Stimulated activated CD8-positive, alpha-beta memory T cell treated with anti-CD3 and anti-CD28 coated beads, Interleukin-15, amount 100 ng/mL, for 48 hours (primary cell): ENCODE results near the gene BCDIN3D.

Experiments
- DNase-seq, 2 donors: peaks; one replicate each; pipeline ENCODE4 v3.0.0-alpha.2; 2020; ENCODE audit warnings: low read depth in 2 of 2

Gene BCDIN3D

GRCh38 chr12:49823350-49823749, 19.6 kb downstream of the BCDIN3D start:
- no peak for DNase-seq

DNA sequence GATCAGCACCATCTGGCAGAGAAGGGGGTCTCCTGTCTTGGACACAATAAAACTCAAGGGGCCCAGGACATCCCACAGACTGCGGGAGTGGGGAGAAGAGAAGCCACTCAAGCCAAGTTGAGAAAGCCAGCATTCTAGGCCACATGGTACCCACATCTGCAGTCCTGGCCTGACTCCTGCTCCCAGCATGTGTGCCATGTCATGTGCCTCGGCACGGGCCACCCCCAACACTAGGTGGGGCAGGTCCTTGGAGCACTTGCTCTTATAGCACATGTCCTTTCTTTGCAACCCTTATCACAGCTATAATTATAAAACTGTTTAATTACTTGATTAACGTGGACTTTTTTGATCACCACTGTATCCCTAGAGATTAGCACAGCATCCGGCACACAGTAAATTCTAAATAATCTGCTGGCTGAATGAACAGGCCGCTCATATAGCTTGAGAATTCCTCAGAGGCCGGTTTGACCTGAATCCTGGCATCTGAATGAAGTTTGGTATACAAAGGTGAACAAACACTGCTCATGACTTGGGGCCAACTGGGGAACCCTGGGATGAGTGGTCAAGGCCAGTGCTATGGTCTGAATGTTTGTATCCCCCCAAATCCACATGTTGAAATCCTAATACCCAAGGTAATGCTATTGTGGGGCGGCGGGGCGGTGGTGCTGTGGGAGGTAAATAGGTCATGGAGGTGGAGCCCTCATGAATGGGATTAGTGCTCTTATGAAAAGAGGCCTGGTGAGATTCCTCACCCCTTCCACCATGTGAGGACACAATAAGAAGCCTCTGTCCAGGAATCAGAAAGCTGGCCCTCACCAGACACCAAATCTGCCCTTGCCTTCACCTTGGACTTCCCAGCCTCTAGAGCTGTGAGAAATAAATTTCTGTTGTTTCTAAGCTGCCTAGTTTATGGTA, 21.3 kb downstream of the BCDIN3D start:
- no peak for DNase-seq

GRCh38 chr12:49819786-49820185, 23.1 kb downstream of the BCDIN3D start:
- no peak for DNase-seq

DNA sequence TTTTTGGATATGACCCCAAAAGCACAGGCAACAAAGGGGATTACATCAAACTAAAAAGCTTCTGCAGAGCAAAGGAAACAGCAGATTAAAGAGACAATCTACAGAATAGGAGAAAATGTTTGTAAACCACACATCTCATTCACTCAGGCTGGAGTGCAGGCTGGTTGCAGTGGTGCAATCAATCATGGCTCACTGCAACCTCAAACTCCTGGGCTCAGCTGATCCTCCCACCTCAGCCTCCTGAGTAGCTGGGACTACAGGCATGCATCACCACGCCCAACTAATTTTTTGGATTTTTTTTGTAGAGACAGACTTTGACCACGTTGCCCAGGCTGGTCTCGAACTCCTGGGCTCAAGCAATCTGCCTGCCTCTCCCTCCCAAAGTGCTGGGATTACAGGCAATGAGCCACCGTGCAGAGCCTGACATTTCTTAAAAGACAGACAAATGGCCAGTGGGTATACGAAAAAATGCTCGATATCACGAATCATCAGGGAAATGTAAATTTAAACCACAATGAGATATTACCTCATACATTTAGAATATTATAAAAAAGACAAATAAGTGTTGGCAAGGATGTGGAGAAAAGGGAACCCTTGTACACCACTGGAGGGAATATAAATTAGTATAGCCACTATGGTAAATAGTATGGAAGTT, 24.5 kb downstream of the BCDIN3D start:
- DNase-seq = no peak

GRCh38 chr12:49813131-49813530, 29.8 kb downstream of the BCDIN3D start:
- no peak for DNase-seq

DNA sequence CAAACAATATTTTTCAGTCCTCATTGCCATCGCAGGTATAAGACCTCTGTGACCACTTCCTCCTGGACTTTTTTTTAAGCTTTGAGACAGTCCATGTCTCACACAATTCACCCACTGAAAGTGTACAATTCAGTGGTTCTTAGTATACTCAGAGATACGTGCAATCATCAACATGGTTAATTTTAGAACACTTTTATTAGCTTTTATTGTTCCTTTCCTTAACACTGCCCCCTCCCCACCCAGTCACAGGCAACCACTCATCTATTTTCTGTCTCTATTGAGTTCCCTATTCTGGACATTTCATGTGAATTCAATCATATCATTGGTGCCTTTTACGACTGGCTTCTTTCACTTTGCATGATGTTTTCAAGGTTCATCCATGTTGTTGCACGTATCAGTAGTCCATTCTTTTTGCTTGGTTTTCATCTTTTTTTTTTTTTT, 30.9 kb downstream of the BCDIN3D start:
- DNase-seq = no peak

GRCh38 chr12:49811136-49811535, 31.8 kb downstream of the BCDIN3D start:
- DNase-seq = no peak

GRCh38 chr12:49809906-49810389, 33.0 kb downstream of the BCDIN3D start:
- DNase-seq = no peak

- DNase-seq = no peak
These were observed 33.5 kb downstream of the BCDIN3D start for GRCh38 chr12:49809381-49809905.

DNA sequence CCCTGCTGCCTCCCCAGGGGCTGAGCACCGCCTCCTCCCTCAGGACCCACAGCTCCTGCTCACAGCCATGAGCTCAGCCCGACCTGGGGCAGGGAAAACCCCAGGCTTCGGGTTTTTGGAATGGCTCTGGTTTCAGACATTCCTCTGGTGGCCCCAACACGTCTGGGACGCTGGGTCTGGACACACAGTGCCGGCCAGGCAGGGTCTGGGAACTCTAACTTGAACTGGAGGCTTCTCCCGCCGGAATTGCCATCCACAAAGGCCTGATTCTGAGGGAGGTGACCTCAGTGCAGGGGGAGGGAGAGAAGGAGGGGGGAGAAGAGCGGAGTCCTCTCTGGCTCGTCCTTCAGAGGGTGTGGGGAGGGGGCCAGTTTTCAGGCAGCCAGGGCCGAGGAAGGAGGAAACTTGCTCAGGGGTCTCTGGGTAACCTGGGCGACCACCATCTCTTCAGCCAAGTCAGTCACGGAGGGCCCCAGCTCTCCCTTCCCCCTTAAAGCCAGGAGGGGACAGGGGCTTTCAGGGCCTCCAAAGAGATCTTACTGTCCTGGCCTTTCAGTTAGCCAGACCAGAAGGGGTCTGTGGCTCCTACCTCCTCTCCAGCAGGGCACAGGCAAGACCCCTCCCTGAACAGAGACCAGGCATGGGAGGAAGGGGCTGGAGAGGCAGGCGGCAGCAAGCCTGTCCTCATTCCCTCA, 34.1 kb downstream of the BCDIN3D start:
- DNase-seq = no peak

DNA sequence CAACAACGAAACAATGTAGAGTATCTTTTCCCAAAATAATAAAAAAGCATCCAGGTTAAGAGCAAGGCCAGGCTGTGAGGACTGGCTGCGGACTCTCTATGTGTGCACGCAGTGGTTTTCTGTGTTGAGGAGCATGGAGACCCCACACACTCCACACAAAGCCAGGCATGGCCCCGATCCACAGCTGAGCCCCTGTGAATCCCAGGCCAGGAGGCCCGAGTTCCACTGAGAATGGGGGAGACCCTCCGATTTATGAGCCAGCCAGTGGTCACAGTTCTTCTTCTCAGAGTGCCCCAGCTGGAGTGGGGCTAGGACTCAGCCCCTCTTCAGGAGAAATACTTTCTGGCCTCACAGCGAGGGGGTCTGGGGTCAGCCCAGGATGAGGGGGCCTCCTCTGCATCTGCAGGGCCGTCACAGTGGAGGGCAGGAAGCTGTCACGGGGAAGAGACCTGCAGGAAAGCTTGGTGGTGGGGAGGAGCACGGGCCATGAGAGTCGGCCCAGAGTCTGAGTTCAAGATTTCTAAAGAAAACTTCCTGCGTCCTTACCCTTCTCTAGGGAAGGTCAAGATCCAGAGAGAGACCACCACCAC, 34.8 kb downstream of the BCDIN3D start:
- DNase-seq = no peak

DNA sequence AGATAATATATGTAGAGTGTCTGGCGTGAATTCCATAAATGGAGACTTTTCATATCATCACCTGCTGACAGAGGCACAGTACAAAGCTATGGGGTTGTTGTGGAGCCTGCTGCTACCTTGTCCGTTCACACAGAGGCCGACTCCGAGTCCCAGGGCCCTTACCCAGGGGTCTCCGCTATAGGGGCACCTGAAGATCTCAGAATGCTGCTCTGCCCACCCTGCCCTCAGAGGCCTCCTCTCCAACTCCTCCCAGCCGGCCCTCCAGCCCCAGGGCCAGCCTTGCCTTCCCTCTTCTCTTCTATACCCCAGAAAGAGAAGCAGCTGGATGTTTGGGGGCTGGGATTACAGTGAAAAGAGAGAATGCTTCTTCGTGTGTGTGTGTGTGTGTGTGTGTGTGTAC, 36.0 kb downstream of the BCDIN3D start:
- DNase-seq = no peak

DNA sequence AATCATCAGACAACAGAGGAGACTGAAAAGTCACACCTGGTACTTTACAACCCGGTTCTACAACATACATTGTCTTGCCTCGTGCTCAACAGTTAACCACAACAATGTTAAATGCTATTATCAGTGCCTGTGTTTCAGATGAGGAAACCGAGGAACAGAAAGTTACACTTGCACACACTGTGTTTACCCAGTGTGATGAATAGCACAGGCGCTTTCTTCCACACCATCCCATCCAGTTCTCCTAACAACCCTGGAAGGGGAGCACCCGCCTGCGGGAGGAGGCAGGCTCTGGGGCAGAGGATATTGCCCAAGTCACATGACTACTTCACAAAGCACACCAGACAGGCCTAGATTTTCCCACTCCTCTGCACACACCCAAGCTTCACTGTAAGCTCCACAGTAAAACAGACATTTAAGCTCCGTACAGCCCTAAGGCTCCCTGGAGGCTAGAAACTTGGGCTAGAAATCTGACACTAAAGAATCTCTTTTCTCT, 36.5 kb downstream of the BCDIN3D start:
- no peak for DNase-seq

- no peak for DNase-seq
These were observed 37.5 kb downstream of the BCDIN3D start for GRCh38 chr12:49805409-49805808.

DNA sequence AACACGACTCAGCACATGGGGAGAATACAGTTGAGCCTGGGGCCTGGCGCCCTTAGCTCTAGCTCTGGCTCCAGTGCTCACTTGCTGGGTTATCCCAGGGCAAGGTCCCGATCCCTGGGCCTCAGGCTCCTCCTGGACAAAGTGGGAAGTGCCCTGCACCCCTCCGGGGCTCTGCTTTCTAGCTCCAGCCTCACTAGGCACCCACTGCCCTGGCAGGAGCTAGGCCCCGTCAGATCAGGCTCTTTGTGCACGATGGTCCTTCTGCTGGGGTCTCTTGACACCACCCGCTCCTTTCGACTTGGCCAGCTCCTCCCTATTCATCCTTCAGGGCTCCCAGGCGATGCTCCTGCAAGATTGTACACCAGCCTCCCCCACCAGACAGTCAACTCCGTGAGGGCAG, 38.1 kb downstream of the BCDIN3D start:
- no peak for DNase-seq

DNA sequence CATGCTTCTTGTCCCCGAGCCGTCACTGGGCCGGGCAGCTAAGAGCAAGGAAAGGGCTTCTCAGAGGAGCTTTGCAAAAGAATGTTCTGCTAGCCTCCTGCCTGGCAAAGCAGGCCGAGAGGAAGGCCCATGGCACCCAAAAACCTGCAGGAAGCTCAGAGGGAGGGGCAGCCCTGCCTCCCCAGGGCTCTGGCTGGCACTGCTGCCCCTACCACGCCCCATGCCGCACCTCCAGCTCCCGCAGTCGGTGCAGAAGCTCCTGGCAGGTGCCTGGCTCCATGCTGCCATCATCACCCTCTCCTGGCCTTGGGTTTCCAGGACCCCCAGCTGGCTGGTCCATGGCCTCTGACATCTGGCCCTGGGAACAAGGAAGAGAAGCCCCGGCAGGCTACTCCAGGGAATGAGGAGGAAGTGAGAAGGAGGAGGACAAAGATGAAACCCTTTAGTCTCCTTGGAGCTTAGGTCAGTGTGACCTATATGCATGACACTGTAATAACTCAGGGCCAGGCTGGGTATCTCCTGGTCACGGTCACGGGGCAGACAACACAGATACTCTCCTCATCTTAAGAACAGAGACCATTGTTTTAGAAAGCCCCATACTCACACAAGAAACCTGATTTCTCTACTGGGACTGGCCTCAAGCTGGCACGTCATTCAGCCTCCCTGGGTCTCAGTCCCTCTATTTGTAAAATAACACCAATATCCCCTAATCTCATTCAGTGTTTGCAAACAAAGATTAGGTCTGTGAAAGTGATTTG, 39.0 kb downstream of the BCDIN3D start:
- no peak for DNase-seq

DNA sequence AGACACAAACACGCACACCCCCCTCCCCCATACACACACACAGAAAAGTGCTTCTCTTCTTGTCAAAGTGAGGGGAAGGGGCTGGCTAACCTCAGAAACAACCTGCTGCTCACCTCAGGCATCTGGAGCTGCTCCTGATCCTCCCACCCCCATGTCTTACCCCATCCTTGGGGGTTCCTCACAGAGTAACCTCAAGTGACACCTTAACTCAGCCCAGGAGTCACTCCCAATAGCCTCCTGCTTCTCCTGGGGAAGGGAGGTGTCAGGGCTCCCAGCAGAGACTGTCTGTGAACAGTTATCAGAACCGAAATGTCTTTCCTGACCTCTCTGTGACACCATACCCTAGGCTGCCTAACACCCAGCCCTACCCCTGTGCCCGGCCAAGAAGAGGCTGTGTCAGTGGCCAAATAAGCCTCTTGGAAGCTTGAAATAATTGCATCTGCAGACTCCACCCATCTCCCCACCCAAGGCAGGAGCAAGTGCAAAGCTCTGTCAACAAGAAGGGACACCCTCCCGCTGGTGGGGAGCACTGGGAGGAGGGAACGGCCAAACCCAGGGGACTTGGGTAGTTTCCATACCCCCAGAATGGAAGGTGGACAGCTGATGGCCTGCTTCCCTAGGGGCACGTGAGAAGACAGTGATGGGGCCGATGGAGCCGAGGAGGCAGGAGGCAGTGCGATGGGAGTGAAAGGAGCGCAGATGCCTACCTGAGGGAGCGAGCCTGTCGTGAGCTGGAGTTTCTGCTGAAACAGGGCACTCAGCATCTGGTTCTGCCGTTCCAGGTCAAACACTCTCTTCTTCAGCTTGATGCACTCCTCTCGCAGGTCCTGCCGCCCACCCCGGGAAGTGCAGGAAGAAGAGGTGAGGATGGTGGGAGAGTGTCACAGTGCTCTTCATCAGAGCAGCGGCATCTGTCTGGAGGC, 41.5 kb downstream of the BCDIN3D start:
- DNase-seq = no peak

- DNase-seq = no peak
These were observed 42.3 kb downstream of the BCDIN3D start for GRCh38 chr12:49800421-49801140.

GRCh38 chr12:49798934-49799333, 44.0 kb downstream of the BCDIN3D start:
- DNase-seq = no peak
